HCT116 (cell line): ENCODE data around the gene PDE4A. TPM values are rescaled to one million over a fixed set of nuclear protein-coding genes. Genes with fewer than 3 reads are reported as not detected.

Experiments used
- ATAC-seq: fragments of 200-7000 bp; cut with Tn5 transposase; 2 replicates; pipeline ENCODE4 v1.9.1; 2020; ENCODE audit warnings: mild to moderate bottlenecking, moderate library complexity
- BruUV-seq: library from RNA; stranded (reverse); fragments of 400-500 nt; replicated peaks from 2 replicates; lab custom pipeline; 2021; lab: Mats Ljungman, UMichigan
- CTCF ChIA-PET: fragments of 300-600 bp; sonication (Branson Sonifier 250); formaldehyde crosslinking; loops from one replicate; lab custom pipeline; 2021; ENCODE audit warnings: antibody characterized with exemption; lab: Charles Lee
- POLR2A ChIA-PET: fragments of 300-600, 350-600 bp; sonication (Branson Sonifier 250); formaldehyde crosslinking; loops from one replicate; lab custom pipeline; 2021; ENCODE audit warnings: antibody characterized with exemption; lab: Charles Lee
- RAD21 ChIA-PET, 2 experiments: fragments of 300-600 bp; sonication (Branson Sonifier 250); formaldehyde crosslinking; loops; one replicate each; lab custom pipeline; 2023; ENCODE audit warnings: low total read pairs in 2 of 2; ENCODE audit not compliant: uncharacterized antibody in 2 of 2, unreplicated experiment in 2 of 2, low non-redundant PET in 1 of 2; lab: Charles Lee
- DNase-seq: peaks from one replicate; pipeline ENCODE4 v3.0.0-alpha.2; 2010; ENCODE audit warnings: low read depth, low spot score
- H2AFZ ChIP-seq: fragments of 200-600 bp; shearing (Covaris generic), sonication (generic); 2 replicates; pipeline ENCODE4 v1.6.1; 2017; ENCODE audit warnings: low read depth, mixed run types, mixed read lengths, antibody characterized with exemption, low read length; ENCODE audit not compliant: poor library complexity, severe bottlenecking
- H3K27ac ChIP-seq: 2 replicates; pipeline ENCODE4 v1.5.1; 2012; ENCODE audit warnings: low read depth, low read length
- H3K27me3 ChIP-seq: fragments of 200-600 bp; sonication (generic); 2 replicates; pipeline ENCODE4 v1.6.1; 2016; ENCODE audit warnings: mixed run types, low read length, mixed read lengths; ENCODE audit not compliant: insufficient read depth
- H3K36me3 ChIP-seq, 2 experiments: fragments of 200-500 bp in 1 of 2; fragments of 200-600 bp in 1 of 2; sonication (Bioruptor generic) in 1 of 2; sonication (generic) in 1 of 2; 2 replicates each; pipeline versions ENCODE4 v1.5.1 to v1.6.1; 2014 to 2016; ENCODE audit warnings: low read length in 2 of 2, inconsistent platforms in 1 of 2, mixed read lengths in 1 of 2, mixed run types in 1 of 2; ENCODE audit not compliant: insufficient read depth in 2 of 2, control insufficient read depth in 1 of 2
- H3K4me1 ChIP-seq, 2 experiments: fragments of 200-600 bp in 1 of 2; sonication (generic) in 1 of 2; 2 replicates each; pipeline versions ENCODE4 v1.5.1 to v1.6.1; 2012 to 2017; ENCODE audit warnings: low read length in 2 of 2, inconsistent platforms in 1 of 2, mild to moderate bottlenecking in 1 of 2, mixed read lengths in 1 of 2, mixed run types in 1 of 2, moderate library complexity in 1 of 2; ENCODE audit not compliant: insufficient read depth in 2 of 2, control insufficient read depth in 1 of 2
- H3K4me2 ChIP-seq: fragments of 200-600 bp; sonication (generic); 2 replicates; pipeline ENCODE4 v1.6.1; 2017; ENCODE audit warnings: mixed run types, low read length, mixed read lengths
- H3K4me3 ChIP-seq, 2 experiments: fragments of 200-600 bp in 1 of 2; sonication (generic) in 1 of 2; replicated peaks in 1 of 2; 2 replicates each; pipeline ENCODE4 v1.5.1; 2011 to 2016; ENCODE audit warnings: low read length in 2 of 2, control low read depth in 1 of 2, low read depth in 1 of 2, mild to moderate bottlenecking in 1 of 2, mixed read lengths in 1 of 2, mixed run types in 1 of 2
- H3K79me2 ChIP-seq: fragments of 200-600 bp; sonication (generic); 2 replicates; pipeline ENCODE4 v1.6.1; 2017; ENCODE audit warnings: mild to moderate bottlenecking, mixed run types, low read length, moderate library complexity, mixed read lengths; ENCODE audit not compliant: insufficient read depth
- H3K9ac ChIP-seq: fragments of 200-600 bp; sonication (generic); 2 replicates; pipeline ENCODE4 v1.6.1; 2016; ENCODE audit warnings: low read length, mixed read lengths
- H3K9me2 ChIP-seq: fragments of 200-600 bp; sonication (generic), shearing (Covaris generic); 2 replicates; pipeline ENCODE4 v1.6.1; 2017; ENCODE audit warnings: mixed run types, mild to moderate bottlenecking, moderate library complexity; ENCODE audit not compliant: insufficient read depth
- H3K9me3 ChIP-seq, 2 experiments: fragments of 200-500 bp in 1 of 2; fragments of 200-600 bp in 1 of 2; sonication (Bioruptor generic) in 1 of 2; sonication (generic) in 1 of 2; 2 replicates each; pipeline ENCODE4 v1.6.1; 2014 to 2017; ENCODE audit warnings: low read length in 2 of 2, mixed read lengths in 2 of 2, inconsistent platforms in 1 of 2, low read depth in 1 of 2, mild to moderate bottlenecking in 1 of 2, mixed run types in 1 of 2, moderate library complexity in 1 of 2; ENCODE audit not compliant: control insufficient read depth in 1 of 2, insufficient read depth in 1 of 2
- H4K20me1 ChIP-seq: fragments of 200-600 bp; sonication (generic), shearing (Covaris generic); 2 replicates; pipeline ENCODE4 v1.6.1; 2017; ENCODE audit warnings: mixed run types, mild to moderate bottlenecking, moderate library complexity; ENCODE audit not compliant: insufficient read depth
- CBX3 ChIP-seq: IDR thresholded peaks from 2 replicates; pipeline ENCODE4 v1.6.1; 2012; ENCODE audit warnings: low read depth
- ELF1 ChIP-seq: IDR thresholded peaks from 2 replicates; pipeline ENCODE4 v1.6.1; 2012; ENCODE audit warnings: low read depth, borderline replicate concordance
- EZH2 ChIP-seq: fragments of 200-600 bp; sonication (generic); IDR thresholded peaks from 2 replicates; pipeline ENCODE4 v1.6.1; 2017; ENCODE audit warnings: antibody characterized with exemption, mixed run types
- JUND ChIP-seq: IDR thresholded peaks from 2 replicates; pipeline ENCODE4 v1.6.1; 2012
- RAD21 ChIP-seq: IDR thresholded peaks from 2 replicates; pipeline ENCODE4 v1.6.1; 2012; ENCODE audit warnings: low read depth, mild to moderate bottlenecking
- SP1 ChIP-seq: IDR thresholded peaks from 2 replicates; pipeline ENCODE4 v1.6.1; 2012; ENCODE audit warnings: low read depth
- ZBTB33 ChIP-seq: IDR thresholded peaks from 2 replicates; pipeline ENCODE4 v1.6.1; 2011; ENCODE audit warnings: mild to moderate bottlenecking, low read length, moderate library complexity; ENCODE audit not compliant: insufficient replicate concordance; ENCODE audit errors: extremely low read depth
- ZFX ChIP-seq: fragments of 450-650 bp; IDR thresholded peaks from 2 replicates; pipeline ENCODE4 v1.6.1; 2017
- intact Hi-C: fragments of 100-400 bp; cut with micrococcal nuclease; formaldehyde crosslinking; loops from 2 replicates; pipeline ENCODE4 v1.10.0; 2022
- total RNA-seq: library from RNA; stranded (reverse); gene quantifications from one replicate; pipeline ENCODE4 v1.2.1, GENCODE V29; 2021; ENCODE audit not compliant: unreplicated experiment

The PDE4A gene
- total RNA-seq, 1 experiment from 2014 or later, result 33.7 TPM

GRCh38 chr19:10450853-10451609 is 30.7 kb downstream of the PDE4A start:
- CTCF ChIA-PET, result interaction anchor here (0.7 kb wide), 1 partner anchor 17 kb away, joined by 3 read pairs; no protein-coding TSS in a partner anchor
- POLR2A ChIA-PET, result no interaction called here
- intact Hi-C loops, result no loop called here

More at GRCh38 chr19:10450853-10451609, 30.7 kb downstream of the PDE4A start:
- BruUV-seq, result no TSS peak
- H3K27ac ChIP-seq, result no peak overlapping the region
- H3K79me2 ChIP-seq, result peaks cover 4% of the 10 kb centered on the region; the same call in 1 of the 2 replicates
- TF ChIP-seq ELF1, result no peak
- TF ChIP-seq CBX3, result no peak
- TF ChIP-seq JUND, result no peak
- TF ChIP-seq SP1, result no peak
- no peak for TF ChIP-seq ZBTB33
- TF ChIP-seq EZH2, result no peak
- no peak for TF ChIP-seq ZFX
- no peak for TF ChIP-seq RAD21
- RAD21 ChIA-PET, result interaction anchor here in 1 of 2 experiments (0.6 kb wide), 1 partner anchor 268 kb away, joined by 3 read pairs; no protein-coding TSS in a partner anchor
- H3K27me3 ChIP-seq, result no peaks in the 10 kb centered on the region
- H3K4me1 ChIP-seq, result peaks cover 0 to 15% of the 10 kb centered on the region in 2 experiments; a peak in 2 of 4 replicates
- H3K9ac ChIP-seq, result no peak overlapping the region
- H3K36me3 ChIP-seq, result peaks cover 0 to 15% of the 10 kb centered on the region in 2 experiments; a peak in 3 of 4 replicates
- ATAC-seq (peak; percentile 89), DNase-seq (no peak)
- H3K9me3 ChIP-seq, result no peaks in the 10 kb centered on the region
- H2AFZ ChIP-seq, result no peak overlapping the region
- no peak overlapping the region for H3K4me3 ChIP-seq
- H3K4me2 ChIP-seq, result no peak overlapping the region
- H3K9me2 ChIP-seq, result no peaks in the 10 kb centered on the region
- peaks cover 3% of the 10 kb centered on the region; the same call in 1 of the 2 replicates for H4K20me1 ChIP-seq
